LNCaP clone FGC (cell line): ENCODE data around the gene IFFO2.

Source experiments
- DNase-seq: peaks from one replicate; pipeline ENCODE4 v3.0.0-alpha.2; 2011; ENCODE audit warnings: low read depth
- H3K4me3 ChIP-seq: 2 replicates; pipeline ENCODE4 v1.5.1; 2011; ENCODE audit warnings: mild to moderate bottlenecking, low read depth, low read length, control low read depth
- TF ChIP-seq, protein P1 (sequence below): IDR thresholded peaks from 2 replicates; pipeline ENCODE4 v1.5.1; 2012; ENCODE audit warnings: mild to moderate bottlenecking; ENCODE audit not compliant: control insufficient read depth, insufficient read depth; ENCODE audit errors: extremely low read depth

Gene IFFO2

GRCh38 chr1:18884419-18884717 lies 72.1 kb downstream of the IFFO2 start:
- DNase-seq: no peak
- TF ChIP-seq, protein P1, sequence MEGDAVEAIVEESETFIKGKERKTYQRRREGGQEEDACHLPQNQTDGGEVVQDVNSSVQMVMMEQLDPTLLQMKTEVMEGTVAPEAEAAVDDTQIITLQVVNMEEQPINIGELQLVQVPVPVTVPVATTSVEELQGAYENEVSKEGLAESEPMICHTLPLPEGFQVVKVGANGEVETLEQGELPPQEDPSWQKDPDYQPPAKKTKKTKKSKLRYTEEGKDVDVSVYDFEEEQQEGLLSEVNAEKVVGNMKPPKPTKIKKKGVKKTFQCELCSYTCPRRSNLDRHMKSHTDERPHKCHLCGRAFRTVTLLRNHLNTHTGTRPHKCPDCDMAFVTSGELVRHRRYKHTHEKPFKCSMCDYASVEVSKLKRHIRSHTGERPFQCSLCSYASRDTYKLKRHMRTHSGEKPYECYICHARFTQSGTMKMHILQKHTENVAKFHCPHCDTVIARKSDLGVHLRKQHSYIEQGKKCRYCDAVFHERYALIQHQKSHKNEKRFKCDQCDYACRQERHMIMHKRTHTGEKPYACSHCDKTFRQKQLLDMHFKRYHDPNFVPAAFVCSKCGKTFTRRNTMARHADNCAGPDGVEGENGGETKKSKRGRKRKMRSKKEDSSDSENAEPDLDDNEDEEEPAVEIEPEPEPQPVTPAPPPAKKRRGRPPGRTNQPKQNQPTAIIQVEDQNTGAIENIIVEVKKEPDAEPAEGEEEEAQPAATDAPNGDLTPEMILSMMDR: no peak
- no peak overlapping the region for H3K4me3 ChIP-seq

DNA sequence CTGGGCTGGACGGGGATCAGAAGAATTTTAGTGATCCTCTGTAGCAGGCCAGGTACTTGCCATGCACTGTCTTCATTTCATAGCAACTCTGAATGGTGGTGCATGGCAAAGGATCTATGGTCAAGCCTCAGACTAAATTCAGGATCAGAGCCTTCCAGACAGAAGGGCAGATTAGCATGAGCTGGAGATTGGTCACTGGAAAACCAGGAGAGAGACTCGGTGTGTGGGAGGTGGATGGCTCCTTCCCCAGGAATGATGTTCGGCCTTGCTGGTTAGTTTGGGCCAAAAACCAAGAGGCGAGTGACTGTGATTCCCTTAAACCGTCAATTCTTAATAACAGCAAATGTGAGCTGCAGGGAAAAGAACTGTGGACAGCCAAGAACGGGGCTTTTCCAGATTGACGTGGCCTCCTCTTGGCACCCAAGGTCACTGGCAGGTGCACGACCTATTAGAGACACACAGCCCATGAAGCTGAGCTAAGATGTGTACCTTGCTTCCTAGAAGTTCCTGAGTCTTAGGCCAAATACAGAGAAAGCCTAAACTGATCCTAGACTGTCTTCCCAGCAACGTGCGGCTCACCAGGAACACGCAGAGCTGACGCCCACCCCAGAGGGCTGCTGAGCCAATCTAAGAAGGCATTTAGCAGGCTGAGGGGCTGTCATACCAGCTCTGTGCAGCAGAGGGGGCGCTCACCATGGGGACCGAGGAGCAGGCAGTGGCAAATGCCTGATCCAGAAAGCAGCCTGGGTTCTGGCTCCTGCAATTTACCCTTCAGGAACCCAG lies 72.6 kb downstream of the IFFO2 start:
- DNase-seq: no peak
- H3K4me3 ChIP-seq: no peak overlapping the region
- TF ChIP-seq, protein P1: peak; percentile 64

- TF ChIP-seq, protein P1: no peak
- no peak overlapping the region for H3K4me3 ChIP-seq
- DNase-seq: no peak
These were observed 73.4 kb downstream of the IFFO2 start for GRCh38 chr1:18883079-18883478.

- TF ChIP-seq, protein P1: no peak
- DNase-seq: no peak
- no peak overlapping the region for H3K4me3 ChIP-seq
These were observed 74.0 kb downstream of the IFFO2 start for GRCh38 chr1:18882486-18882885.

DNA sequence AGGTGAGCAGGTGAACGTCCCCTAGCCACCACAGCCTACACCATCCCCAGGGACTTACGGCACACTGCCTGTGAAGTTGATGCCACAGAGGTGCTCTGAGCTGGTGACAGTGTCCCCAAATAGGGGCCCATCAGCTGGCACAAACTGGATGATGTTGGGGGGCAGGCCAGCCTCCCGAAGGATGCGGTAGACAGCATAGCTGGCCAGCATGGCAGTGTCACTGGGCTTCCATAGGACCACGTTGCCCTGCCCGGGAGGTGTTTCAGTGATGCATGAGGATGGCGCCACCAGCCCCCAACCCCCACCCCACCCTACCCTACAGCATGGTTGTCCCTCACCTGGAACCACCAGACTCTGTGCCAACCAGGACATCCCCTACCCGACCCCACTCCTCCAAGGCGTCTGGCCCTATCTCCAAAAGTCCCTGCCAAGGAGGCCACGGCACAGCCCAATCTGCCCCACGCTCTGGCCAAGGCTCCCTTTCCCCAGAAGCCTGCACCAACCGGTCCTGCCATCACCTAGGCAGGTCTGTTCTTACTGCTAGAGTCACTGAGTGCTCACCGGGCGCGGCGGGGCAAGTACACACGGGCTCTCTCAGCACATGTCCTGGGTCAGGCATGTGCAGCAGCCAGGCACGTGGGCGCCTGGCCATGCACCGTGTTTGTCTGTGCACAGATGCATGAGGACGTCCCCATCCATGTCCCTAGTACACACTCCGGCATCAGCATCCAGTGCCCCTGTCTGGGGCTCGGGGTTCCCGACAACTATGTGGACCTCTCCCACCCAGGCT lies 74.6 kb downstream of the IFFO2 start:
- no peak for DNase-seq
- H3K4me3 ChIP-seq: no peak overlapping the region
- TF ChIP-seq, protein P1: no peak

- TF ChIP-seq, protein P1: no peak
- no peak overlapping the region for H3K4me3 ChIP-seq
- no peak for DNase-seq
These were observed 75.3 kb downstream of the IFFO2 start for GRCh38 chr1:18881164-18881563.

DNA sequence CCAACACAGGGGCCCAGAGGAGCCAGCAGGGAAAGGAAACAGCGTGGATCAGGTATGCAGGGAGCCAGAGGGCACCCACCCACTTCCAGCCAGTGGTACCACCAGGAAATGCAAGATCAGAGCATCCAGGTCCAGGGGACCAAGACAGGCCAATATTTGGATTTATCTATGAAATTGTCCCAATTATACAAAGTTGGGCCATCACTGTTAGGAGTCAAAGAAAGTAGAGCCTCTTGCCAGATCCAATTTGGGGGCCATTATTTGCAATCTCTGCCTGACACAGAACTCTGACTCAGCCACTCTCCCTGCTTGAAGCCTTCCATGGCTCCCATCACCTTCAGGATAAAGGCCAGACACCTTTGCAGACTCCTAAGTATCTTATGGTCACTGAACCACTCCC lies 75.9 kb downstream of the IFFO2 start:
- DNase-seq: no peak
- H3K4me3 ChIP-seq: no peak overlapping the region
- TF ChIP-seq, protein P1: no peak
